Brain microvascular endothelial cell (primary cell): ENCODE results near the gene MTA3.

Experiments
- DNase-seq: peaks from one replicate; pipeline ENCODE4 v3.0.0-alpha.2; 2020
- H3K27ac ChIP-seq: fragments of 250-450 bp; sonication (Bioruptor Pico); 2 replicates; pipeline ENCODE4 v1.5.1; 2020; ENCODE audit warnings: mild to moderate bottlenecking, moderate library complexity
- H3K27me3 ChIP-seq: fragments of 250-450 bp; sonication (Bioruptor Pico); replicated peaks from 2 replicates; pipeline ENCODE4 v1.5.1; 2020; ENCODE audit warnings: mild to moderate bottlenecking
- H3K36me3 ChIP-seq: fragments of 250-450 bp; sonication (Bioruptor Pico); replicated peaks from 2 replicates; pipeline ENCODE4 v1.5.1; 2020; ENCODE audit warnings: mild to moderate bottlenecking
- H3K4me3 ChIP-seq: 2 replicates; pipeline ENCODE4 v1.5.1; 2011; ENCODE audit warnings: low read depth, mild to moderate bottlenecking, control low read depth, low read length, moderate library complexity
- CTCF ChIP-seq: IDR thresholded peaks from 2 replicates; pipeline ENCODE4 v1.5.1; 2011; ENCODE audit warnings: low read depth, mild to moderate bottlenecking, moderate library complexity, low read length, control low read depth, inconsistent platforms; ENCODE audit errors: missing control alignments
- in situ Hi-C: cut with HindIII; loops from 2 replicates; pipeline ENCODE4 v1.10.0; 2017; ENCODE audit warnings: low sequenced_read_pairs, low pct_ligation_motif_present

MTA3 gene

GRCh38 chr2:42788882-42789281 is 220.4 kb downstream of the MTA3 start:
- H3K27me3 ChIP-seq: peaks cover 3% of the 10 kb centered on the region
- in situ Hi-C loops: no loop called here
- H3K27ac ChIP-seq: no peak overlapping the region
- no peak for TF ChIP-seq CTCF
- H3K36me3 ChIP-seq: no peaks in the 10 kb centered on the region
- DNase-seq: no peak
- no peak overlapping the region for H3K4me3 ChIP-seq

- no peak overlapping the region for H3K27ac ChIP-seq
- no peak overlapping the region for H3K4me3 ChIP-seq
- DNase-seq: no peak
- no peaks in the 10 kb centered on the region for H3K36me3 ChIP-seq
- TF ChIP-seq CTCF: no peak
- in situ Hi-C loops: no loop called here
- H3K27me3 ChIP-seq: peaks cover 3% of the 10 kb centered on the region
Observed at GRCh38 chr2:42789751-42790150, 221.3 kb downstream of the MTA3 start.

GRCh38 chr2:42791606-42792005 is 223.2 kb downstream of the MTA3 start:
- Histone ChIP-seq H3K27me3 (peaks cover 3% of the 10 kb centered on the region), H3K4me3 (no peak overlapping the region), H3K36me3 (no peaks in the 10 kb centered on the region), H3K27ac (no peak overlapping the region)
- DNase-seq: no peak
- TF ChIP-seq CTCF: no peak
- in situ Hi-C loops: no loop called here

GRCh38 chr2:42792087-42792582 is 223.7 kb downstream of the MTA3 start:
- Histone ChIP-seq H3K27ac (no peak overlapping the region), H3K27me3 (peaks cover 3% of the 10 kb centered on the region), H3K36me3 (no peaks in the 10 kb centered on the region), H3K4me3 (peak overlapping the region; percentile 53)
- TF ChIP-seq CTCF: no peak
- in situ Hi-C loops: no loop called here
- DNase-seq: no peak

- in situ Hi-C loops: no loop called here
- TF ChIP-seq CTCF: no peak
- Histone ChIP-seq H3K27me3 (peaks cover 3% of the 10 kb centered on the region), H3K4me3 (peak within 1 kb of the TSS; percentile 53), H3K36me3 (no peaks in the 10 kb centered on the region), H3K27ac (no peak within 1 kb of the TSS)
- no peak for DNase-seq
Observed at GRCh38 chr2:42792583-42793333, 224.3 kb downstream of the MTA3 start, which contains the start of gene HAAO. TSS of gene HAAO (minus strand) at chr2:42792583. CDS start at chr2:42792536, 47 bp downstream.
